ENCODE results near the gene DUSP28. TPM values are rescaled to one million over a fixed set of nuclear protein-coding genes. Genes with fewer than 3 reads are reported as not detected.

The DUSP28 gene
- total RNA-seq, 2 experiments from 2014 or later = 6.0 to 6.2 TPM

- CTCF ChIA-PET = interaction anchor here (0.8 to 5.9 kb wide), 4 partner anchors 10 to 75 kb away, joined by 3 to 42 read pairs (median 4); no protein-coding TSS in a partner anchor
- POLR2A ChIA-PET = no interaction called here
These were observed 29.2 kb downstream of the DUSP28 start for GRCh38 chr2:240589375-240589774.

- ChIA-PET CTCF (interaction anchor here (1.5 to 5.9 kb wide), 2 partner anchors 24 to 76 kb away, joined by 5 to 42 read pairs; no protein-coding TSS in a partner anchor), POLR2A (no interaction called here)
These were observed 29.8 kb downstream of the DUSP28 start for GRCh38 chr2:240589850-240590525.

DNA sequence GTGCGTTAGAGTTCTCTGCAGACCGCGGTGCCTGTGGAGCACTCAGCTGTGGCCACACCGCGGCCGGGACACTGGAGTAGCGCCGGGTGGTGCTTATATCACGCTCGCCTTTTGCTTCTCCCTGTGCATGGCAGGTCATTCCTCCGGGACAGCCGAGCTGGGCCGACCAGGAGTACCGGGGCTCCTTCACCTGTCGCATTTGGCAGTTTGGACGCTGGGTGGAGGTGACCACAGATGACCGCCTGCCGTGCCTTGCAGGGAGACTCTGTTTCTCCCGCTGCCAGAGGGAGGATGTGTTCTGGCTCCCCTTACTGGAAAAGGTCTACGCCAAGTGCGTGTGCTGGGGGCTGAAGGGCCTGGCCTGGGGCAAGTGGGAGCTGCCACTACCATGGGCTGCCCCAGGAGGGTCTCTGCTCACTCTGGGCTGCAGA lies 30.5 kb downstream of the DUSP28 start:
- CTCF ChIA-PET = interaction anchor here (1.5 kb wide), 1 partner anchor 77 kb away, joined by 5 read pairs; no protein-coding TSS in a partner anchor

DNA sequence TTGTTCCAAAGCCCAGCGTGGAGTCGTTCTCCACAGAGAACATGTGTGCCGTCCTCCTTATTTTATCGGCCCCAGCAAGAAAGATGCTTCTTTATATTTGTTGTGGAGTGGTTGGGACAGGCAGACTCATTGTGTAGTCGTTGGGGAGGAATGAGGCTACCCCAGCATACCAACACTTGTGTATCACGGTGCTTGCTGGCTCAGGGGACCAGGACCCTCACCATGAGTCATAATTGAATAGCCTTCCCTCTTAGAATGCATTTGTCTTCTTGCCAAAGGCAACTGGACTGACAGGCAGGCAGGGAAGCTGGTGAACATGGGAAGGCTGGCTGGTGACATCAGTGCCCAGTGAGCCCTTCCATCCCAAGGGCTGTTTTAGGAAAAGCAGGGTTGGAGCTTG lies 31.1 kb downstream of the DUSP28 start:
- ChIA-PET CTCF (no interaction called here), POLR2A (no interaction called here)

More for the DNA sequence above, 30.5 kb downstream of the DUSP28 start:
- POLR2A ChIA-PET = no interaction called here

GRCh38 chr2:240591784-240592183 lies 31.6 kb downstream of the DUSP28 start:
- CTCF ChIA-PET = no interaction called here
- POLR2A ChIA-PET = no interaction called here

- ChIA-PET POLR2A (no interaction called here), CTCF (interaction anchor here (0.5 to 1.5 kb wide), 2 partner anchors 14 to 28 kb away, joined by 3 read pairs; no protein-coding TSS in a partner anchor)
These were observed 33.0 kb downstream of the DUSP28 start for GRCh38 chr2:240593026-240593702.

DNA sequence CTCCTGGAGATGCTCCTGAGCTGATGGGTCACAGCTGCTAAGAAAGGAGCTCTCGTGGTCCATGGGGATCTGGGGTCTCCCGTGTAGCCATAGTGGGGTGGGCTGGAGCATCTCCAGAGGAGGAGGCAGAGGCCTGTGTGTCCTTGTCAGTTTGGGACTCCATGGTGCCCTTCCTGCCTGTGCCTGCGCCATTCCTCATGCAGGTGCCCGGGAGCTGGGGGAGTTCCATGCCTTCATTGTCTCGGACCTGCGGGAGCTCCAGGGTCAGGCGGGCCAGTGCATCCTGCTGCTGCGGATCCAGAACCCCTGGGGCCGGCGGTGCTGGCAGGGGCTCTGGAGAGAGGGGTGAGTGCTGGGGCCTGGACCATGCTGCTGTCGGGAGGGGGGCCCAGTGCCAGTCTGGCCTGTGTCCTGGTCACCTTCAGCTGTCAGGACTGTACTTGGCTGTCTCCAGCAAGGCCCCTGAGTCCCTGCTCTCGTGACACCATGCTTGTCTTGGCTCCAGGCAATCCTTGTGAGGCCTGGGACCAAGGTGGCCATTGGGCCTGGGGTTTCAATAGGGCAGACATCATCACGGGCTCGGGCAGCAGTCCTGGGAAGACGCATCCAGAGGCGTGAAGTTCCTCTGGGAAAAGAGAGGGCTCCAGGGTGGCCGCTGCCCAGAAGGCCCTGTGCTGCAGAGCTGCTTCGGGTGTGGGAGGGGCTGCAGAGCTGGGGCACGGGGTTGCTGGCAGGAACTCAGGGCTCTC lies 33.7 kb downstream of the DUSP28 start:
- ChIA-PET POLR2A (no interaction called here), CTCF (interaction anchor here (0.9 to 1.6 kb wide), 3 partner anchors 12 to 34 kb away, joined by 3 to 4 read pairs (median 3); no protein-coding TSS in a partner anchor)

- POLR2A ChIA-PET = no interaction called here
- CTCF ChIA-PET = interaction anchor here (0.9 to 1.6 kb wide), 3 partner anchors 13 to 33 kb away, joined by 3 to 4 read pairs (median 3); no protein-coding TSS in a partner anchor
These were observed 34.6 kb downstream of the DUSP28 start for GRCh38 chr2:240594511-240595380.

DNA sequence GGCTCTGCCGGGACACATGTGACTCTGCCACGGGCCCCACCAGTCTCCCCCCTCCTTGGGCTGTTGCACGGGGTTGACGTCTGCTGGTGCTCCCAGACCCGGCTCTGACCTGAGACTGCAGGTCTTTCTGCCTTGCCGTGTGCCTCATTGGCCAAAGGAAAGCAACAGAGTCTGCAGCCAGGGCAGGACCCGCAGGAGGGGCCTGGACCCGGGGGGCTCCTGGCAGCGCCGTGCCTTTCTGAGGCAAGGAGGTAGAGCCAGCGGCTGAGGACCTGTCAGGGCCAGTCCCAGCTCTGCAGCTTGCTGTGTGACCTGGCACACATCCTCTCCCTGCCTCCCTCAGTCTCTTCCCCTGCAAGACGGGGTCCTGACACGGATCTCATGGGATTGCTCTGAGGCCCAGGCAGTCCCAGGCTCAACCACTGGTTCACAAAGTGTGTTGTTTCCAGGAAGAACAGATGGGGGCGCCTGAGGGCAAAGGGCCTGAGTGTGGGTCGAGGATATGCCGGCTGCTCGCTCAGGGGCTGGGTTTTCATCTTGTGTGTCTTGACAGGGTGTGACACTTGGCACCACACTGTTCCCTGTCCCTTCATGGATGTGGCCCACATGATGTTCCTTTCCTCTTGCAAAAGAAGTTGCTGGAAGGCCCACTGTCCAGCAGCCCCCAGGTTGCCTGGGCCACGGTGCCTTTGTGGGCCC lies 35.4 kb downstream of the DUSP28 start:
- ChIA-PET POLR2A (no interaction called here), CTCF (interaction anchor here (1.6 kb wide), 1 partner anchor 32 kb away, joined by 4 read pairs; no protein-coding TSS in a partner anchor)

- ChIA-PET CTCF (no interaction called here), POLR2A (no interaction called here)
These were observed 35.9 kb downstream of the DUSP28 start for GRCh38 chr2:240596080-240596460.

GRCh38 chr2:240596491-240596931 lies 36.4 kb downstream of the DUSP28 start:
- POLR2A ChIA-PET = no interaction called here
- CTCF ChIA-PET = no interaction called here

DNA sequence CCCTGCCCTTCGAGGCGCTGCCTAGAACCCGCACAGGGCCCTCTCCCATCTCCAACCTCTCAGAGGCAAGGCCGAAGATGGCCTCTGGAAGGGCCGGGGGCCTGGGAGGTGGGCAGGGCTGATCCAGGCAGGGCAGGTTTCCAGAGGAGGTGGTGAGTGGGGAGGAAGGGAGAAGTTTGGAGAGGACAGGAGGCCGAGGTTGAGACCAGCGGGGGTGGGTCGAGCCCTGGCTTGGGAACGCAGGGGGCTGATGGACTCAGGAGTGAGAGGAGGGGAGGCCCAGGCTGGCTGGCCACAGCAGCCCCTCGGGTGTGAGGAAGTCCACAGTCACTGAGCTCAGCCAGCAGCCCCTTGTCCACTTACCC lies 36.9 kb downstream of the DUSP28 start:
- ChIA-PET CTCF (no interaction called here), POLR2A (no interaction called here)

DNA sequence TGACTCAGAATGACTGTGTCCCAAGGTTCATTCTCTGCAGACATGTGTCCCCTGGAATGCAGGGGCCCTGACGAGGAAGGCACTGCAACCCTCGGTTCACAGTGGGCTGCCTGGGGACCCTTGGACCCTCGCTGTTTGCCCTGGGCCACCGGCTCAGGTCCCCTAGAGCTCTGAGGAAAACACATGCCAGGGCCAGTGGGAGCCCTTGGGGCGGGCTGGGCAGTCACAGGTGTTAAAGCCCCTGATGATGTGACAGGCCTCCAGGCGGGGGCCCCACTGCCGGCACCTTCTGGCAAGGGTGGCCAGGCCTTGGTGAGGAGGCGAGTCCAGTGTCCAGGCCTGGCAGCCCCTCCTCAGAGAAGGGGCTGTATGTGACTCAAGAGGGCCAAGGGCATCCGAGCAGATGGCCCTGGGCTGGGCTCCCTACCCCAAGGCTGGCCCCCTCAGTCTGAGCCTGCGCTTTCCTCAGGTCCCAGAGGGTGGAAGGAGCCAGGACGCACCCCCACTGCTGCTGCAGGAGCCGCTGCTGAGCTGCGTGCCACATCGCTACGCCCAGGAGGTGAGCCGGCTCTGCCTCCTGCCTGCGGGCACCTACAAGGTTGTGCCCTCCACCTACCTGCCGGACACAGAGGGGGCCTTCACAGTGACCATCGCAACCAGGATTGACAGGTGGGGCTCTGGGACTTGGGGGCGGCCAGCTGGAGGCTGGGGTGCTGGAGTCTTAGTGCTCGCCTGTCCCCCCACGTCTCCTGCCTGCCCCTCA lies 37.4 kb downstream of the DUSP28 start:
- ChIA-PET POLR2A (no interaction called here), CTCF (no interaction called here)

DNA sequence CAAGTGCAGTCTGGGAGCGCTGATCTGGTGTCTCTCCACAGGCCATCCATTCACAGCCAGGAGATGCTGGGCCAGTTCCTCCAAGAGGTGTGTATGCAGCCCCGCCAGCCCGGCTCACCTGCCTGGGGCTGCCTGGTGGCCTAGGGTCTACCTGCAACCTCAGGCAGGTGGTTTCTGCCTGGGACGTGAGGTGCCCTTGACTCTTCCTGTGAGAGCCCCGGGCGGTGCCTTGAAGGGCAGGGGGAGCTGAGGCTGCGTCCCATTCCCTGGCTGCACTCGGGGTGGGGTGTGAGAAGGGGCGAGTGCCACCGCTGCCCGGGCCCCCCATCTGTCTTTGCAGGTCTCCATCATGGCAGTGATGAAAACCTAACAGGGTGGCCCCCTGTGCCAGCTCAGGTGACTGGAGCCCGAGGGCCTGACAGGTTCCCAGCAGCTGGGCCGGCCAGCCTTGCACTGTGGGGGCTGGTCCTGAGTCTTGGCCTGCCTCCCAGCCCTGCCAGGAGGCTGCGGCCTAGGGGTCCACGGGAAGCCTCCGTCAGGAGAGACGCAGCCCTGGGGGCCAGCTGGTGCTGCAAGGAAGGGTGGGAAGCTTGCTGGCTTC lies 38.3 kb downstream of the DUSP28 start:
- POLR2A ChIA-PET = no interaction called here

GRCh38 chr2:240599141-240599583 lies 39.0 kb downstream of the DUSP28 start:
- ChIA-PET CTCF (no interaction called here), POLR2A (no interaction called here)

More for the DNA sequence above, 38.3 kb downstream of the DUSP28 start:
- CTCF ChIA-PET = no interaction called here

- ChIA-PET POLR2A (no interaction called here), CTCF (no interaction called here)
These were observed 40.3 kb downstream of the DUSP28 start for GRCh38 chr2:240600451-240600961.

DNA sequence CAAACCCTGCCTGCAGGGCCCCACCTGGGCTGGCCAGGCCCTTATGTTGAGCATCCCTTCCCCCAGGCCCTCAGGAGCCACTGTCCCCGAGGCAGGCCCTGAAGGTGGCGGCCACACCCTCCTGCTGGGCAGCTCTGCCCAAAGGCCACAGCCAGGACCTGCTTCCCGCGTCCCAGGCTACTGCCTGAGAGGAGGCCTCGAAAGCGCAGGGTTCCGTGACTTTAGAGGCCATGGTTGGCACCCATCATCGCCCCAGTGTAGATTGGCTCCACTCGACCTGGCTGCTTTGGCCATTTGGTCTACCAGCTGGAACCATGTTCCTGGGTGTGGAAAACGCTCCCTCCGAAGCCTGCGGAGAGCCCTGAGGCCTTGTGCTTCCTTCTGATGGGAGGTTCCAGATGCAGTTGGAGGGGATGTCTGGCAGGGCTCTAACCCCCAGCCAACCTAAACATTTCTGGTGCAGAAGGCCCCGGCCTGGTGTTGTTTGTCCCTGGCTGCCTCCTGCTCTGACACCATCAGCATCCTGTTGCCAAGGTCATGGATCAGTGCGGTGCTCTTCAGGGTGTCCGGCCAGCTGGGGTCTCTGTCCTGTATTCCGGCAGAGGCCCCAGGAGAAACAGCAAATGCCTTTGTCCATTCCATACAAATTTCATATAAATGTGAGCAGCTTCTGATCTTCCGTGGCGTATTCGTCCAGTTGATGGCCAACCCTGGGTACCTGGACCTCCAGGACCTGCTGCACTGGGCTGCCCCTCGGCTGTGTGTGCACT lies 41.1 kb downstream of the DUSP28 start:
- ChIA-PET POLR2A (no interaction called here), CTCF (no interaction called here)

All from activated CD8-positive, alpha-beta memory T cell treated with anti-CD3 and anti-CD28 coated beads for 36 hours (primary cell).